ENCODE measurements around the gene IMPG1.

The IMPG1 gene, protein sequence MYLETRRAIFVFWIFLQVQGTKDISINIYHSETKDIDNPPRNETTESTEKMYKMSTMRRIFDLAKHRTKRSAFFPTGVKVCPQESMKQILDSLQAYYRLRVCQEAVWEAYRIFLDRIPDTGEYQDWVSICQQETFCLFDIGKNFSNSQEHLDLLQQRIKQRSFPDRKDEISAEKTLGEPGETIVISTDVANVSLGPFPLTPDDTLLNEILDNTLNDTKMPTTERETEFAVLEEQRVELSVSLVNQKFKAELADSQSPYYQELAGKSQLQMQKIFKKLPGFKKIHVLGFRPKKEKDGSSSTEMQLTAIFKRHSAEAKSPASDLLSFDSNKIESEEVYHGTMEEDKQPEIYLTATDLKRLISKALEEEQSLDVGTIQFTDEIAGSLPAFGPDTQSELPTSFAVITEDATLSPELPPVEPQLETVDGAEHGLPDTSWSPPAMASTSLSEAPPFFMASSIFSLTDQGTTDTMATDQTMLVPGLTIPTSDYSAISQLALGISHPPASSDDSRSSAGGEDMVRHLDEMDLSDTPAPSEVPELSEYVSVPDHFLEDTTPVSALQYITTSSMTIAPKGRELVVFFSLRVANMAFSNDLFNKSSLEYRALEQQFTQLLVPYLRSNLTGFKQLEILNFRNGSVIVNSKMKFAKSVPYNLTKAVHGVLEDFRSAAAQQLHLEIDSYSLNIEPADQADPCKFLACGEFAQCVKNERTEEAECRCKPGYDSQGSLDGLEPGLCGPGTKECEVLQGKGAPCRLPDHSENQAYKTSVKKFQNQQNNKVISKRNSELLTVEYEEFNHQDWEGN

DNA sequence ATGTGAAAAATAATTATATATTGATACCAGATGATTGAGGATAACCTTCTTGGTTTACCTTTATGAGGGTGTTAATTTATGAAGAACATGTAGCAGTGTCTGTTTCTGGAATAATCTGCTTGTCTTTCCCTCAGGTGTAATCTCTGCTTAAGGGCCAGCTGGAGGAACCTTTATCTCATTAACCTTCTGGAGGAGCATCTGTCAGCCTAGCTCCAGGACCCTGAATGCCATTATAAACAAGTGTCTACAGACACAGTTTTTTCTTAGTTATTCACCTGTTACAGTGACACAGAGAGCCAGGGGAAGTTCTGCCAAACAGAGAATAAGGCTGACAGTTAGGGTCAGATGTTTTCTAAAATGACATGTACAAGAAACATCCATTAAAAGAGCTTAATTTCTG, at the start of gene IMPG1:
TSS of gene IMPG1 (minus strand) at position 101 of the 400 bp plus-strand sequence. CDS start 174 bp downstream, outside the sequence.
- no peak for DNase-seq

DNA sequence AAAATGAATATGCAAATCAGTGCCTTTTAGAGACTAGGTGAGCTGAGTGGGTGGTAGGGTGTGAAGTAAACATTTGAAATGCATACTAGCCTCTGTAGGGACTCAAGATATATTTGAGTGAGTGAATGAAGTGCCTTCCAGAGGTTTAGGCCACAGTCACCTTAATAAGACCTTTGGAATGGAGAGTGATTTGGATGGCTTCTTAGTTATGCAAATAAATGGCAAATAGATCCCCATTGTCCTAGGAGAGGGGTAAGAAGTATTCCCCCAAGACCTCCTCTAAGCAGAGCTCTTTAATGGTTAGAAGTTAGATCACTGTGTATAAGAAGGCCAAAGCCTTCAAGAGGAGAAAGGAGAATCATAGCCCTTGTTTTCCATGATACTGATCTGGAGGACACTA, 47.8 kb upstream of the IMPG1 start:
- no peak for DNase-seq

DNA sequence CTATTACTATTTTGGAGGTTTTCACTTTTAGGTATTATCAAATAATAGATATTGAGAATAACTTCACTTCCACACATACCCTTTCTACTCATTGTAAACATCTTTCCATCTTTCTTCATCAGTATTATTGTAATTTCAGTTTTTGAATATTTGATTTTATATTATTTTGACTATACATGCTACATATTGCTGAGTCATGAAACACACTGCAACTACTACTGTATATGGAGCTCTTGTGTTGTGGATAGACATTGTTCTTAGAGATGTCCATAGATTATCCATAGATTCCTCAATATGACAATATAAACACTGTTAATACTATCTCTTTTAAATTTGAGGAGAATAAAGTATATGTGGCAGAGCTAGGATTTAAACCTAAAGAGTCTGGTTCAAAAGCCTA, 819 bp upstream of the IMPG1 start:
- DNase-seq: no peak

DNA sequence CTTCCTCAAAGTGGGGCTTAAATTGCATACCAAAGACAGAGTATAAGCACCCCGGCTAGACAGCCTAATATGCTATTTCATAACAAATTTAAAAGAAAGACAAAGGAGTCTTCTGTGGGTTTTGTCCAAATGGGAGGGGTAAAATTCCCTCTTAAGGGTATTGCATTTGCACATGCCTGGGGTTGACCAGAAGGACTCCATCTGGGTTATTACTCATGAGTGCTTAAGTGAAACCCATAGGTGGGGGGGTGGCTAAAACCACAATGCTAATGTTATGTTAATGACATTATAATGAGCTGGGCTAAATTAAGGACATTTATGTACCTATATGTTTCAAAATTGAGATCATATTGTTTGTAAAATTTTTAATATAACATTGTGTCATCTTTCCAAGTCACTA, 15.0 kb downstream of the IMPG1 start:
- no peak for DNase-seq

DNA sequence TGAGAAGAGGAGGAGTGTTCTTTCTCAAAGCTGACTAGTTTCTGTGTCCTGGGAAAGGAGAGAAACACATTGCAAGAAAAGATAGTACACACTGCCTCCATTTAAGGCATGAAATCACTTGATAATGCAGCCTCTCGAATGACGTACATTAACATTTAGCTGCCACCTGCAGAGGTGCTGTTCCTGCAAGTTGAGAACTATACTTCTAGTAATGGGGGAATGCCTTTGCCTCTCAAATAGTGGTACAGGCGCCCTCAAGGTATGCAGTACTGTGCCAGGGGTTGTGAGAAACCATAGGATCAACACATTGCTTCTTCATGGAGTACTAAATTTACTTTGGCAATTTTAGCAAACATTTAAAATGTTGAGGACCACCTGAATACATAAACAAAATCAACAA, 20.1 kb downstream of the IMPG1 start:
- DNase-seq: no peak

DNA sequence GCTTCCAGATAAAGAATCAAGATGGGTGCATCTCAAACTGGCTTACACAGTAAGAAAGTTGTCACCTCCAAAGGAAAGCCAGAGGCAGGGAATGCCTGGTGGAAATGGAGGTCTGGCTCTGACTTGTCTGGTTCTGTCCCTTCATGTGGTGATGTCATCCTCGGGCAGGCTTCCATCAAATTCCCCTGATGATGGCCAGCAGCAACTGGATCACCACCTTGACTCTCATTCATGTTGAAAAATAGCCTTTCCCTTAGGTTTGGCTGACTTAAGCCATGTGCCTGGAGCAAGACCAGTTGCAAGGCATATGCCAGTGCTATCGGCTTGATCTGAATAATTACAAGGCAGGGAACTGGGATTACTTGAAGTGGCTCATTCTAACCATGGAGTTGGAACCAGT, 28.8 kb downstream of the IMPG1 start:
- DNase-seq: no peak

DNA sequence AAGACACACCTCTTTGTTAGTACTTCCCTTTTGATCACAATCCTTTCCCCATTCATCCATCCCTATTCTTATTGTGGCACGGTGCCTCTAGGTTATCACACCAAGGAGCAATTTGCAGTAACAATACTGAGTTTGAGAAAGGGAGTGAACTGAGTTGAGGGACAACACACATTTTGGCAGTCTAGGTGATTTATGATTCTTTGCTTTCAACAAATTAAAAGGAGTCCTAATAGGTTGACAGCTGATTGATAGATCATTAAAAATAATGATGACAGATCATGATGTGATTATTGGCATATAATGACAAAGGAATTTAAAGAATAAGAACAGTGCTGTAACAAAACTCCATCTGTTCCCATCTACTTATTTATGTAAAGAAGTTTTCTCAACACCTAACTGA, 36.7 kb downstream of the IMPG1 start:
- no peak for DNase-seq

DNA sequence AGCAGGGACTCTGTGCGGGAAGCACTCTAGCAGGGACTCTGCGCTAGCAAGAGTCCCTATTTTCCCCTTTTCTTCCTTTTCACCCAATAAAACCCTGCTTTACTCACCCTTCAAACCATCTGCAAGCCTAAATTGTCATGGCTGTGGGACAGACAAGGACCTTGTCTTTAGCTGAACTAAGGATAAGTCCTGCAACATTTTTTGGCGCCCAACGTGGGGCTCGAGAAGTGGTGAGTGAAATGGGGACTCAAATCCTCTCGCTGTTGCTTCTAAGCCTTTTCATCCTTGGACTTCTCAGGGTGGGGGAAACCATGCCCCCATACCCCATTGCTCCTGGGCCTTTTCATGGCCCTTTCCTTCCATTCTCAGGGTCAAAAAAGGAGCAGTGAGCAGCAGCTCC, 46.4 kb downstream of the IMPG1 start:
- DNase-seq: no peak

DNA sequence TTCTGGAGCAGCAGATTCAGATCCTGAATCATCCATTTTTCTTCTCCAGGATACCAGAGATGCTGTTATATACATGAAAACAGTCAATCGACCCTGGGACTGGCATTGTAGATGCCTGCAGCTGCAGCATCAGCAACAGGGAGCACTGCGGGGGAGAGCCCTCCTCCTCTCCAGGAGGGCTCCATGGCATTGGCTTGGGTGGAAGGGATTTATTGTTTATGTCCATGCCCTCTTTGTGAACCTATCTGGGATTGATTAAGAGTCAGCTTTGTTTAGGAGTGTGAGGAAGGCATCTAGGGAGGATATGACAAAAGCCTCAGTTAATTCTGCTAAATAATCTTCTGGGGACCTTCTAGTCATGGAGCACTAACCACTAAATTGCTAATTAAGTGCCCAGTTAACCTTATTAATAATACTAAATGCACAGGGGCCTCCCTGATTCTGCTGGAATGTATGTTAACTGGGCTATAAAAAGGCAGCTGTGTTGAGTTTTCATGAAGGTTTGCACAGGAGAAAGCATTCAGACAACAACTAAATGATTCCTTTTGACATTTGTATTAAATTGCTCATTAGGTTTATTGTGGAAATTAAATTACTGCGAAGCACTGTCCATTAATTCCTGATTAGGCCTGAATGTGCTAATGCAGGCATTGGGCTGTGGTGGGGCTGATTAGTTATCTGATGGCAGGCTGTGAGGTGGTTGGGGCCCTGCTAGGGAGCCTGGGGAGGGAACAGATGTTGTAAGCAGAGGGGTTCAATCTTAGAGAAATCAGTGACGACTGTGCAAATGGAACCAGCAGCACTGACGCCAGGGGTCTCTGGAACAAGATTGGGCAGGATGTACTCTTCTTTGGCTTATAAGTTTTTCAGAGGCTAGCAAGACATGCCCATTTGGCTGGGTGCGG, 57.6 kb downstream of the IMPG1 start:
- DNase-seq: no peak

DNA sequence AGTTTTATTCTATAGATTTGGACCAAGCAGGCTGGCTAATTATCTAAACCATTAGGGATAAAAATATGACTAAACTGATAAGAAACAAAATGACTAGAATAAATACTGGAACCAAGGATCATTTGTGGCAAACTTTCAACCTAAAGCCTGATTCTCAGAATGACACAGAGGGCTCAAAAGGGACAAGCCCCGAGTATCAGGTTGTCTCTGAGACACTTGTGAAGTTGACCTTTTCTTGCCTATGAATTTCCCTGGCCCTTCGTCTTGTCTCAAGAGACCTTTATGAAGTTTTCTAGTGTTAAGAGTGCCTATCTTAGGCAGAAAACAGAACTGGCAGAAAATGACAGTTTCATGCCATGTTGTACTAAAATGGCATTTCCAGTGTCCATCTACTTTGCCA, 68.3 kb downstream of the IMPG1 start:
- no peak for DNase-seq

DNA sequence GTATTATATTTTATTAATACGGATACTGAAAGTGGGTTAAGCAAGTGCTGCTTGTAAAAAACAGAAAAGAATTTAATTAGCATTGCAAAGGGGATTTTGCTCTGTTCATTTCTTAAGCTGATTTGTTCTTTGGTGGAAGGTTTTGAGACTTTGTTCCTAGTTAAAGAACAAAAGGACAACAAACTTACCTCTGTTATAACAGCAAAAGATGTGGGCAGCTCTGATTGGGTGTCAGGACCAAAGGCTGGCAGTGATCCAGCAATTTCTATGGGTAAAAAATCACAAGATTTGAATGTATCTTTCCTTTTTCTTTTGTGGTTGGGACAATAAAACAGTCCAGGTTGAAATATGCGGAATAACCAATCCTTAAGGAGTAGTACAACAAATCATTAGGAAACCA, 68.8 kb downstream of the IMPG1 start:
- DNase-seq: no peak

DNA sequence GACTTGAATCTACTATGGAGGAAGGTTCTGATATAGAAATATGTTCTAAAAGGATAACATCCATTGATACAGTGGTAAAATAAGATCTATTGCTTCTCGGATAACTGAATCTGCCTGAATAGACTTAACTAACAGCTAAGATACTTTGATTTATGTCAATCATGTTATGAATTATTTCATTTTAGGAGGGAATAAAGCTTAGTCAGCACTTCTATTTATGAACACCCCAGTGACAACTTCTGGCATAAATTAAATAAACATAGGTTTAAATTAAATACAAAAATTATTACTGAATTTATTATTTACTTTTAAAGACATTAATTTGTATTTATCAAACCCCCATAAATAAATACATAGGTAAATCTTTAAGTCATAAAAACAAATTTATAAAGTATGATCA, 69.3 kb downstream of the IMPG1 start:
- DNase-seq: no peak

DNA sequence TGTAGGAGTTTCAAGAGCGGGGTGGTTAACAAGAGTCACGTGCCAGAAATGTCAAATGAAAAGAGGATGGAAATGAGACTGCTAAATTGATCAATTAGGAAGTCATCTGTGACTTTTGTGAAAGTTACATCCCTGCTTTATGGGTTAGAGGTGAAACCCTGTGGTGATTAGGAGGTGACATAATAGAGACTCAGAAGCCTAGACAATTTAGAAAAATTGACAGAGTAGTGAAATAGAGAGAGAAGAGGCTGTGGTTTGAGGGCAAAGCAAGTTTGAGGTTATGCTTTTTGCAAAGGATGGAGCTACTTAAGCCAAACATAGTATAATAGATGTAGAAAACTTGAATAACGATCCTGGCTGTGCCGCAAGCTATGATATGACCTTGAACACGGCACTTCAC, 71.8 kb downstream of the IMPG1 start:
- no peak for DNase-seq

DNA sequence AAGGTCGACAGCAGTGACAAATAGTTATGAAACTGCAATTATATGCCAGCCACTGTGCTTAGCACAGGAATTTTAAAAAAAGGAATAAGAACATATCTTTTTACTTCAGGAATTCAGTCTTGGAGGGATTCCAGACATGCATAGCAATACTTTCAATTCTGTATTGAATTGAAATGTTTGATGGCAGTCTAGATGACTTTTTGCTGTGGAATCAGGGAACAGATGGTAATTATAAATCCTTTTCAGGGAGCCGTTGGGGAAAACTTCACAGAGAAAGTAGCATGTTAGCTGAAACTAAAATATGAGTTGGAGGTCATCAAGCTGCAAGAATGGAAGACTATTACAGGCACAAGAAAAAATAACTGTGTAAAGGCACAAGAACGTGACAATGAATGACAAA, 74.8 kb downstream of the IMPG1 start:
- no peak for DNase-seq

DNA sequence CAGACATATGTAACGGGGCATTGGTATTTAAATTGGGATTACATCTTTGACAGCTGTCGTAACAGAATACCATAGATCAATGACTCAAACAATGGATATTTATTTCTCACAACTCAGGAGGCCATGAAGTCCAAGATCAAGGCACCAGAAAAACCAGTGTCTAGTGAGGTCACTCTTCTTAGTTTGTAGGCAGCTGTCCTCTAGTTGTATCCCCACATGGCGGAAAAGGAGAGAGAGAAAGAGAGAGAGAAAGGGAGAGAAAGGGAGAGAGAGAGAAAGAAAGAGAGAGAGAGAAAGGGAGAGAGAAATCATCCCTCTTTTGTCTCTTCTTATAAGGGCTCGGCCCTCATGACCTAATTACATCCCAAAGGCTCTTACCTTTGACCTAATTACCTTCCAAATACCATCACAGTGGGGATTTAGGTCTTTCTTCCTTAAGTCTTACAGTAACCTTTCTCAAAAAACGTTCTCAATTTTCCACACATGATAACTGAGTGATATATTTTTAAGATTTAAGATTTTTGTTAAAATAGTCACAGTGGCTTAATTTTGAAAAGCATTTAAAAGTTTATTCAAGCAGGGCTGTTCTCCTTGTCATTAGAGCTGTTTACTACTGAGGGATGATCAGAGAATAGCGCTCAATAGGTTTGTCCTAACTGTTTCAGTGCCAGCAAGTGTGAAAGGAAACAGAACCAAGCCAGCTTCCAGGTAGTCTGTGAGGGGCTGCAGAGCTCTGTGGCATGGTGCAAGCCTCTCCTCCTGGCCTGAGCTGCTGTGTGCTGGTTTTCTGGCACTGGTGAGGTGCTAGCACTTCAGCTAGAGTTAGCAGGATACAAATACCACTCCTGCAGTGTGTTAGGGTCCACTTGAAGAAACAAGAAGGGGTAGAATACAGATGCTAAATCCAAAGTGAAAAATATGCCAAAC, 79.0 kb downstream of the IMPG1 start:
- DNase-seq: no peak

DNA sequence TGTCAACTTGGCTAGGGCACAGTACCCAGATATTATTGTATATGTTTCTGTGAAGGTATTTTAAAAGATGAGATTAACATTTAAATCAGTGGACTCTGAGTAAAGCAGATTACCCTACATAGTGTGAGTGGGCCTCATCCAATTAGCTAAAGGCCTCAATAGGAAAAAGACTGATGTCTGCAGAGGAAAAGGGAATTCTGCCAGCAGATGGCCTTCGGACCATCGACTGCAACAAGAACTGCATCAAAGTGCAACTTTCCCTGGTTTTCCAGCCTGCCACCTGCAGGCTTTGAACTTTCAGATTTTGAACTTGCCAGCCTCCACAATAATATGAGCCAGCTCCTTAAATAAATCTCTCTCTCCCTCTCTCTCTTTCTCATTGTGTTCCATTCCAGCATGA, 80.5 kb downstream of the IMPG1 start:
- no peak for DNase-seq

DNA sequence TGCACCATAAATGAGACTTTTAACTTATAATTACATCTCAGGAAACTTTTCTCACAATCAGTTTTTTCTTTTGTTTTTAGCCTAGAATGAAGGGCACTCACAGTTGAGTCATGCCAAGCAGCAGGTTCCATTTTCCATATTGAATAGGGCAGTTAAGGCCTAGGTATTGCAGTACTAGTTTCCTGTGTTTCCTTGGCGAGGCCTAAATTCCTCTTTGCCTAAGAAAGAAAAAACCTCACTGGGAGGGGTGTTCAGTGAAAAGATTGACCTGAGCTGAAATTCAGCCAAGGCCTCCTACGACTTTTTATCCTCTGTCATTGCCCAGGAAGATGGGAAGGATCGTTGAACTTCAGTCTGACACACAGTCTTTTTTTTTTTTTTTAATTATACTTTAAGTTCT, 85.5 kb downstream of the IMPG1 start:
- DNase-seq: no peak

DNA sequence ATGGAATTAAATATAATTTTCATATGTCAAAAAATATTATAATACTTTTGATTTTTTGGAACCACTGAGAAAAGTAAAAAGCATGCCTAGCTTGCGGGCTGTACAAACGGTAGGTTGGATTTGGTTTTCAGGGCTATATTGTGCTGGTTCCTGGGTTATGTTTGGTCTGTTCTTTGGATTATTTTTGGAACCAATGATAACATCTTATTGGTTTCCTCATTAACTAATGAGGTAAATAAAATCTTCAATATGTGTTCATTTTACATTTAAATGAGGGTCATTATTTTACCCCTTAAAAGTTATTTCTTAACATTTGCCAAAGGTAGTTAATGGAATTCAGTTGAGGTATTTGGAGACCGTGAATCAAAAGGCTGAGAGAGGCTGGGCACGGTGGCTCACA, 96.6 kb downstream of the IMPG1 start:
- DNase-seq: no peak

DNA sequence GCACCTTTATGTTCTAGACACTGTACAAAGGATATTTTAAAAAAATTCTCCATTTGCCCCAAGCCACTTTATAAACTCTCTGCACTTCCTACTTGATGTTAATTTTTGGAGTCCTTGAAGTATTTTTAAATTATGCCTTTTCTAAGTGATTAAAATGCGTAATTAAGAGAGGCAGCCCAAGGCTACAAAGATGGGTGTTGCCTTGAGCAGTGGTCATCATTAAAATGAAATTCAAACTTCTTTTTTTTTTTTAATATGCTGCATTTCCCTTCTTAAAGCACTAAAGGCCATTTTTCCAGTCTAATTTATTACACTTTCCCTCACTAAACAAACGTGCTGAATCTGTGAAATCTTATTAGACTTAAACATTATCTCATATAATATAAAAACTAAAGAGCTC, 102.4 kb downstream of the IMPG1 start:
- no peak for DNase-seq

DNA sequence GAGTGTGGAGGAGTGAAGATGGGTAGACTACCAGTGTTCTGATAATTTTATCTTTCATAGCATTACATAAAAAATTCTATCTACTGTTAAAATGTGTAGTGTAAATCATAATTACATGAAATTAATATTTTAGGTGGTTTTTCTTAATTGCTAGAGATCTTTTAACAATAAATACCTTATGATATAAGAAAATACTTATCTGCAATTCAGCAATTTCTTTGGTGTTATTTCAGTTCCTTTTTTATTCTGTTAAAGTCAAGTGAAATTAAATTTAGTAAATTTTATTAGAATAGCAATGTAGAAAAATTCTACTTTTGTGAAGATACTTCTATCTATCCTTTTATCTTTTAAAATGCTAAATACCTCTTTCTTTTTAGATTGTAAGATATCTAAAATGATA, 104.3 kb downstream of the IMPG1 start:
- DNase-seq: no peak

DNA sequence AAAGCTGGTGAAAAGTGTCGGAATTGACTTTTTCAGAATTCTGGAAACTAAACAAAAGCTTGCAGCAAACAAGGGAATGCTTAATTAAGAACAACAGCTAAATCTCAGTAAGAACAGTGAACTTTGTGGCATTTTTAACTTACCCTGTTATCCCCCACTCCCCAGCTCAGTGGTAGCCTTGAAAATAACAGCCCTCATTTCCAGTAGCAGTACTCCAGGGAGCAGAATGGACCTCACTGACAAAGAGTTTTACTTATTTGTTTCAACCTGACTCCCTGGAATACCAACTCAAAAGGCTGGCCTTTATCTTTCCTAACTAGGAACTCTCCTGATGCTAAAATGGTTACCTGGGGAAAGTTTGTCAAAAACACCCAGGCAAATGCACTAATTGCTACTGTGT, 108.9 kb downstream of the IMPG1 start:
- DNase-seq: no peak

DNA sequence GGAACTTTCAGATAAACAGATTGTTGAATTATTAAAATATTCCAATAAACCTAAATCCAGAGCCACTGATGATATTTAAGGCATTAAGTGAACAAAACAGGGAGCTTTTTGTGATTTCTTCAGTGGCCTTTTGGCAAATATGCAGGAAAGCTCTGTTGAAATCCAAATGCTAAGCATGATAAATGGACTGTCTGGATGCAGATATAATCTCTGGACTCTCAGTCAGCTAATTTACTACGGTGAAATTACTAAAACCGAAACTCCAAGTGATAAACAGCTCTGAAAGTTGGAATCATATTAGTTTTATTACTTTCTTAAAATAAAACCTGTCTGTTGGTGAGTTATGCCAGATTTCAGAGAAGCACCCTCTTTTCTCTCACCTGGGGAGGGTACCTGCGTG, 120.3 kb downstream of the IMPG1 start:
- DNase-seq: no peak

All from activated effector memory CD4-positive, alpha-beta T cell treated with anti-CD3 and anti-CD28 coated beads, Interleukin-2, amount 50 U/mL, for 16 hours (primary cell).